HG03460 (cell line): Measurements from ENCODE around the gene OR14A16.

Experiments
- ATAC-seq: cut with Tn5 transposase; IDR thresholded peaks from one replicate; pipeline ENCODE4 v1.9.1; 2021; ENCODE audit not compliant: unreplicated experiment

The OR14A16 gene

GRCh38 chr1:247797518-247797917 lies 26.4 kb downstream of the OR14A16 start:
- no peak for ATAC-seq

DNA sequence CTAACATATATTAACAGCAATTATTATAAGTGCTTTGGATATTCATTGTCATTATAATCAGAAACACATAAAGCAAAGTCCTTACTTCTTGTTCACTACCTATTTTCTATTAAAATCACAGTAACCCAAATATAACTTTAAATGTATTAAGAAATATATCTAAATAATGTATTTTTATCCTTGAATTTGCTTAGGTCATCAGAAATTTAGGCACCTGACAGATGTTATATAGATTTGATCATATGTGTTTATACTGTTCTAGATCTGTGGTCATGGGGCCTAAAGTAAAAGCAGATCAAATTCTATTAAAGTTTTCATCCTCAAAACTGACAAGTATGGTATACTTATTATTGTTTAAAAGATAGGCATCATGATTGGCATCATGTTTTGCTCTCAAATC lies 54.3 kb downstream of the OR14A16 start:
- ATAC-seq = no peak
